OCI-LY3 (cell line): Measurements from ENCODE around the gene HTT.

Experiments used
- EZH2phosphoT487 ChIP-seq: fragments of 200-600 bp; shearing (Covaris generic); IDR thresholded peaks from 2 replicates; pipeline ENCODE4 v1.6.1; 2018; ENCODE audit warnings: antibody characterized with exemption, mixed run types, low read depth
- TF ChIP-seq, protein P1 (sequence below): fragments of 200-600, 300-600 bp; sonication (generic); IDR thresholded peaks from 2 replicates; pipeline ENCODE4 v1.5.1; 2014; ENCODE audit warnings: antibody characterized with exemption, low read length, low read depth

GRCh38 chr4:3112201-3112600 lies 37.7 kb downstream of the HTT start:
- TF ChIP-seq, protein P1, sequence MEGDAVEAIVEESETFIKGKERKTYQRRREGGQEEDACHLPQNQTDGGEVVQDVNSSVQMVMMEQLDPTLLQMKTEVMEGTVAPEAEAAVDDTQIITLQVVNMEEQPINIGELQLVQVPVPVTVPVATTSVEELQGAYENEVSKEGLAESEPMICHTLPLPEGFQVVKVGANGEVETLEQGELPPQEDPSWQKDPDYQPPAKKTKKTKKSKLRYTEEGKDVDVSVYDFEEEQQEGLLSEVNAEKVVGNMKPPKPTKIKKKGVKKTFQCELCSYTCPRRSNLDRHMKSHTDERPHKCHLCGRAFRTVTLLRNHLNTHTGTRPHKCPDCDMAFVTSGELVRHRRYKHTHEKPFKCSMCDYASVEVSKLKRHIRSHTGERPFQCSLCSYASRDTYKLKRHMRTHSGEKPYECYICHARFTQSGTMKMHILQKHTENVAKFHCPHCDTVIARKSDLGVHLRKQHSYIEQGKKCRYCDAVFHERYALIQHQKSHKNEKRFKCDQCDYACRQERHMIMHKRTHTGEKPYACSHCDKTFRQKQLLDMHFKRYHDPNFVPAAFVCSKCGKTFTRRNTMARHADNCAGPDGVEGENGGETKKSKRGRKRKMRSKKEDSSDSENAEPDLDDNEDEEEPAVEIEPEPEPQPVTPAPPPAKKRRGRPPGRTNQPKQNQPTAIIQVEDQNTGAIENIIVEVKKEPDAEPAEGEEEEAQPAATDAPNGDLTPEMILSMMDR = no peak
- no peak for TF ChIP-seq EZH2phosphoT487
